K562 (cell line): Measurements from ENCODE around the gene COL25A1. TPM values are rescaled to one million over a fixed set of nuclear protein-coding genes. Genes with fewer than 3 reads are reported as not detected.

Source experiments
- ATAC-seq: fragments of 200-7000 bp; cut with Tn5 transposase; 3 replicates; pipeline ENCODE4 v1.9.1; 2020; ENCODE audit warnings: moderate library complexity
- BruUV-seq: library from RNA; stranded (reverse); fragments of 400-500 nt; replicated peaks from 2 replicates; lab custom pipeline; 2021; lab: Mats Ljungman, UMichigan
- CTCF ChIA-PET: fragments of 300-600 bp; formaldehyde crosslinking; extraction: SDS; loops from one replicate; lab custom pipeline; 2021; ENCODE audit warnings: low intra/inter-chr PET ratio; lab: Yijun Ruan, JAX
- POLR2A ChIA-PET: fragments of 300-600, 350-650 bp; sonication (Branson Sonifier 250); formaldehyde crosslinking; extraction: SDS; loops from one replicate; lab custom pipeline; 2021; ENCODE audit warnings: antibody characterized with exemption, inconsistent platforms; lab: Yijun Ruan, JAX
- DNase-seq, 4 experiments: peaks; one replicate each; pipeline versions ENCODE4 v3.0.0 to v3.0.0-alpha.2; 2011 to 2018; ENCODE audit warnings: low spot score in 3 of 4, mixed read lengths in 3 of 4; ENCODE audit errors: extremely low read depth in 1 of 4
- FAIRE-seq: peaks from 2 replicates; lab custom pipeline; 2011; peaks lifted over from hg19 to GRCh38; lab: Jason Lieb, UNC
- H2AFZ ChIP-seq: 2 replicates; pipeline ENCODE4 v1.6.0; 2011; ENCODE audit warnings: low read depth, low read length, control low read depth, inconsistent platforms
- H3K27ac ChIP-seq: fragments of 200-600 bp; 3 replicates; pipeline ENCODE4 v1.8.0; 2011; ENCODE audit warnings: low read depth, mild to moderate bottlenecking, control low read depth, inconsistent platforms, low read length, moderate library complexity, mixed read lengths; ENCODE audit errors: extremely low read depth
- H3K27me3 ChIP-seq, 2 experiments: fragments of 300-600 bp in 1 of 2; 2 replicates in 1 of 2; 3 replicates in 1 of 2; pipeline versions ENCODE4 v1.6.0 to v1.8.0; 2011; ENCODE audit warnings: inconsistent platforms in 2 of 2, low read length in 2 of 2, mild to moderate bottlenecking in 1 of 2, mixed read lengths in 1 of 2, moderate library complexity in 1 of 2; ENCODE audit not compliant: control insufficient read depth in 2 of 2, insufficient read depth in 2 of 2
- H3K36me3 ChIP-seq: fragments of 300-600 bp; 3 replicates; pipeline ENCODE4 v1.8.0; 2011; ENCODE audit warnings: mild to moderate bottlenecking, low read length, inconsistent platforms; ENCODE audit not compliant: control insufficient read depth, insufficient read depth
- H3K4me1 ChIP-seq, 2 experiments: fragments of 200-600 bp in 1 of 2; replicated peaks in 1 of 2; 2 replicates in 1 of 2; 3 replicates in 1 of 2; pipeline versions ENCODE4 v1.5.1 to v1.8.0; 2011; ENCODE audit warnings: inconsistent platforms in 2 of 2, low read length in 2 of 2, mild to moderate bottlenecking in 1 of 2, mixed read lengths in 1 of 2, moderate library complexity in 1 of 2; ENCODE audit not compliant: control insufficient read depth in 2 of 2, insufficient read depth in 2 of 2
- H3K4me2 ChIP-seq: 2 replicates; pipeline ENCODE4 v1.6.1; 2011; ENCODE audit warnings: low read length, control low read depth, inconsistent platforms, mixed read lengths; ENCODE audit not compliant: insufficient read depth
- H3K4me3 ChIP-seq: fragments of 200-600 bp; sonication (generic), shearing (Covaris generic); 2 replicates; pipeline ENCODE4 v1.5.1; 2016; ENCODE audit warnings: control low read depth, inconsistent platforms
- H3K79me2 ChIP-seq: fragments of 200-600 bp; 3 replicates; pipeline ENCODE4 v1.8.0; 2011; ENCODE audit warnings: low read length, inconsistent platforms; ENCODE audit not compliant: control insufficient read depth, insufficient read depth
- H3K9ac ChIP-seq, 2 experiments: 2 replicates each; pipeline versions ENCODE4 v1.6.0 to v1.6.1; 2011; ENCODE audit warnings: low read depth in 2 of 2, low read length in 2 of 2, control low read depth in 1 of 2, inconsistent platforms in 1 of 2, mild to moderate bottlenecking in 1 of 2, mixed read lengths in 1 of 2; ENCODE audit not compliant: insufficient read depth in 1 of 2
- H3K9me1 ChIP-seq: one replicate; pipeline ENCODE4 v1.6.0; 2011; ENCODE audit warnings: inconsistent platforms, mild to moderate bottlenecking, low read length, moderate library complexity; ENCODE audit not compliant: control insufficient read depth, insufficient read depth
- H3K9me3 ChIP-seq: replicated peaks from 2 replicates; pipeline ENCODE4 v1.5.1; 2011; ENCODE audit warnings: low read depth, low read length, inconsistent platforms; ENCODE audit not compliant: control insufficient read depth, insufficient read depth
- H4K20me1 ChIP-seq: replicated peaks from 2 replicates; pipeline ENCODE4 v1.6.1; 2011; ENCODE audit warnings: low read length, inconsistent platforms, mixed read lengths; ENCODE audit not compliant: control insufficient read depth, insufficient read depth
- EP400 ChIP-seq: fragments of 450-650 bp; IDR thresholded peaks from 2 replicates; pipeline ENCODE4 v1.6.1; 2017; ENCODE audit warnings: antibody characterized with exemption, mild to moderate bottlenecking, moderate library complexity
- MLLT1 ChIP-seq, 2 experiments: fragments of 450-650 bp; IDR thresholded peaks; 2 replicates each; pipeline ENCODE4 v1.6.1; 2016
- TOE1 ChIP-seq, 2 experiments: fragments of 450-650 bp in 1 of 2; sonication (generic) in 1 of 2; formaldehyde crosslinking in 1 of 2; IDR thresholded peaks; 2 replicates each; pipeline versions ENCODE4 v1.7.1 to v1.8.0; 2016 to 2022; ENCODE audit warnings: borderline replicate concordance in 2 of 2, mild to moderate bottlenecking in 2 of 2, antibody characterized with exemption in 1 of 2, inconsistent platforms in 1 of 2, low read depth in 1 of 2, missing genetic modification reagents in 1 of 2, moderate library complexity in 1 of 2
- ZBTB33 ChIP-seq: sonication (generic); formaldehyde crosslinking; IDR thresholded peaks from 2 replicates; pipeline ENCODE4 v1.8.1; 2023; ENCODE audit warnings: mild to moderate bottlenecking, missing genetic modification reagents
- ZNF511 ChIP-seq: sonication (generic); formaldehyde crosslinking; IDR thresholded peaks from 2 replicates; pipeline ENCODE4 v1.8.0; 2022; ENCODE audit warnings: mild to moderate bottlenecking, missing genetic modification reagents
- WGBS: fragments of 100-300 bp; shearing (Covaris generic); methylation state at CpG from one replicate; pipeline ENCODE4 v1.1.6; 2016; ENCODE audit warnings: low coverage, mixed read lengths; ENCODE audit not compliant: insufficient coverage; ENCODE audit errors: missing lambda C conversion rate; 5-methylcytosine and 5-hydroxymethylcytosine counted together
- in situ Hi-C: fragments of 300-500 bp; cut with MboI; formaldehyde crosslinking; loops from 4 replicates; pipeline ENCODE4 v1.15.0; 2018; ENCODE audit warnings: inconsistent platforms, mixed read lengths
- intact Hi-C: fragments of 100-400 bp; cut with micrococcal nuclease; formaldehyde crosslinking; loops from 2 replicates; pipeline ENCODE4 v1.14.2; 2022
- polyA plus RNA-seq, 8 experiments: library from polyadenylated mRNA; depleted of rRNA in 4 of 8; stranded (reverse) in 5 of 8; unstranded in 3 of 8; fragments of >200 nt; fragmentation: Nextera tagmentation in 2 of 8; fragmentation: Illumina TruSeq in 1 of 8; extraction: Ambion mirVana in 2 of 8; extraction: Trizol in 1 of 8; gene quantifications; 2 replicates each; pipeline versions ENCODE4 v1.2.1 to v1.2.3, GENCODE V29; 2011 to 2014; ENCODE audit warnings: inconsistent platforms in 1 of 8, missing spikeins in 1 of 8
- total RNA-seq, 7 experiments: library from RNA; depleted of rRNA in 6 of 7; stranded (reverse); fragments of >200 nt in 6 of 7; fragmentation: Illumina TruSeq in 2 of 7; extraction: Trizol in 2 of 7; gene quantifications; 2 replicates each; pipeline versions ENCODE4 v1.2.1 to v1.2.3, GENCODE V29; 2011 to 2021; ENCODE audit warnings: low replicate concordance in 1 of 7

COL25A1 gene
- total and polyA plus RNA-seq, 9 of the 15 experiments (the other 6 are each of a cell fraction or from before 2014, with no cell fraction given), result 0.03 to 0.62 (median 0.27) TPM

- intact Hi-C loops, result no loop called here
- FAIRE-seq, result no peak
- no peaks in the 10 kb centered on the region for H3K9me3 ChIP-seq
- CTCF ChIA-PET, result no interaction called here
- no peak for ATAC-seq
- H3K27me3 ChIP-seq, result no peaks in the 10 kb centered on the region
- no TSS peak for BruUV-seq
- DNase-seq, result no peak
- no peak overlapping the region for H3K27ac ChIP-seq
- no peaks in the 10 kb centered on the region for H4K20me1 ChIP-seq
- no peak for TF ChIP-seq ZNF511
- no peak for TF ChIP-seq ZBTB33 (CRISPR knock-in tag)
- no peak for TF ChIP-seq TOE1 (IDR thresholded peaks at IDR 0.05; ENCODE audit: borderline replicate concordance)
- no peak for TF ChIP-seq TOE1 (CRISPR knock-in tag; IDR thresholded peaks at IDR 0.05; ENCODE audit: borderline replicate concordance, low read depth)
- no peak for TF ChIP-seq MLLT1 (IDR thresholded peaks at IDR 0.05)
- TF ChIP-seq EP400, result no peak
- no peak overlapping the region for H3K4me3 ChIP-seq
- in situ Hi-C loops, result no loop called here
- POLR2A ChIA-PET, result interaction anchor here (1.2 kb wide), 1 partner anchor 30 kb away, joined by 4 read pairs; no protein-coding TSS in a partner anchor
- H3K36me3 ChIP-seq, result no peaks in the 10 kb centered on the region
- no peak overlapping the region for H3K9ac ChIP-seq
- H3K4me2 ChIP-seq, result no peak overlapping the region; the same call in 1 of the 2 replicates
- H3K79me2 ChIP-seq, result peaks cover 21% of the 10 kb centered on the region; the same call in 2 of the 3 replicates
- WGBS, result 74% methylated on average over 3 of the region's 3 CpGs
- H3K9me1 ChIP-seq, result no peaks in the 10 kb centered on the region
- H3K4me1 ChIP-seq, result peaks cover 5 to 19% of the 10 kb centered on the region in 2 experiments; a peak in 4 of 5 replicates
- peak overlapping the region; percentile 91 for H2AFZ ChIP-seq
Observed at GRCh38 chr4:109184491-109184961, 117.9 kb downstream of the COL25A1 start.
